Measurements from ENCODE around the gene FAM187B.
A peak's percentile ranks its signal among the peaks of the same experiment; 100 is the strongest.

The FAM187B gene

GRCh38 chr19:35266520-35267352, 38.2 kb upstream of the FAM187B start:
- ATAC-seq = no peak
- Mint-ChIP-seq H3K4me3 (peak overlapping the region; percentile 96 to 99), H3K9me3 (no peaks in the 10 kb centered on the region), H3K27ac (peak overlapping the region; percentile 97 to 98), H3K4me1 (peaks cover 43% of the 10 kb centered on the region), H3K27me3 (no peaks in the 10 kb centered on the region)
- no peak for DNase-seq

- no peak for DNase-seq
- Mint-ChIP-seq H3K4me3 (peak overlapping the region; percentile 96 to 99), H3K4me1 (peaks cover 44% of the 10 kb centered on the region), H3K27me3 (no peaks in the 10 kb centered on the region), H3K27ac (peak overlapping the region; percentile 46 to 88), H3K9me3 (no peaks in the 10 kb centered on the region)
- ATAC-seq = no peak
Measured at GRCh38 chr19:35265900-35266519, 37.5 kb upstream of the FAM187B start.

- ATAC-seq (no peak), DNase-seq (no peak)
- H3K9me3 Mint-ChIP-seq = no peaks in the 10 kb centered on the region
- H3K4me3 Mint-ChIP-seq = peak overlapping the region; percentile 8 to 99
- H3K27me3 Mint-ChIP-seq = no peaks in the 10 kb centered on the region
- peaks cover 41% of the 10 kb centered on the region for H3K4me1 Mint-ChIP-seq
- H3K27ac Mint-ChIP-seq = no peak overlapping the region
Measured at GRCh38 chr19:35265126-35265899, 36.8 kb upstream of the FAM187B start.

GRCh38 chr19:35264268-35265125, 36.0 kb upstream of the FAM187B start:
- Mint-ChIP-seq H3K4me1 (peaks cover 38% of the 10 kb centered on the region), H3K9me3 (no peaks in the 10 kb centered on the region), H3K27ac (peak overlapping the region in 1 of 2 donors; percentile 8), H3K4me3 (no peak overlapping the region), H3K27me3 (no peaks in the 10 kb centered on the region)
- ATAC-seq = no peak
- no peak for DNase-seq

- H3K27ac Mint-ChIP-seq = no peak overlapping the region
- peaks cover 51% of the 10 kb centered on the region for H3K4me1 Mint-ChIP-seq
- no peaks in the 10 kb centered on the region for H3K9me3 Mint-ChIP-seq
- ATAC-seq (no peak), DNase-seq (peak in 1 of 2 donors; percentile 7)
- H3K4me3 Mint-ChIP-seq = no peak overlapping the region
- H3K27me3 Mint-ChIP-seq = no peaks in the 10 kb centered on the region
Measured at GRCh38 chr19:35262101-35262761, 33.7 kb upstream of the FAM187B start.

- ATAC-seq (no peak), DNase-seq (peak in 1 of 2 donors; percentile 8)
- Mint-ChIP-seq H3K27me3 (no peaks in the 10 kb centered on the region), H3K9me3 (no peaks in the 10 kb centered on the region), H3K27ac (peak overlapping the region in 1 of 2 donors; percentile 50), H3K4me1 (peaks cover 54% of the 10 kb centered on the region), H3K4me3 (no peak overlapping the region)
Measured at GRCh38 chr19:35261356-35262100, 33.0 kb upstream of the FAM187B start.

GRCh38 chr19:35260694-35261304, 32.3 kb upstream of the FAM187B start:
- Mint-ChIP-seq H3K4me1 (peaks cover 51% of the 10 kb centered on the region), H3K9me3 (no peaks in the 10 kb centered on the region), H3K27me3 (no peaks in the 10 kb centered on the region), H3K4me3 (no peak overlapping the region), H3K27ac (peak overlapping the region in 1 of 2 donors; percentile 50)
- ATAC-seq (no peak), DNase-seq (peak in 1 of 2 donors; percentile 5)

- Mint-ChIP-seq H3K27ac (peak overlapping the region in 1 of 2 donors; percentile 88), H3K9me3 (no peaks in the 10 kb centered on the region), H3K4me3 (no peak overlapping the region), H3K27me3 (no peaks in the 10 kb centered on the region), H3K4me1 (peaks cover 64% of the 10 kb centered on the region)
- DNase-seq (peak in 1 of 2 donors; percentile 5), ATAC-seq (no peak)
Measured at GRCh38 chr19:35257113-35257461, 28.5 kb upstream of the FAM187B start.

- Mint-ChIP-seq H3K4me1 (peaks cover 65% of the 10 kb centered on the region), H3K27ac (no peak overlapping the region), H3K27me3 (no peaks in the 10 kb centered on the region), H3K9me3 (no peaks in the 10 kb centered on the region), H3K4me3 (no peak overlapping the region)
- ATAC-seq = no peak
- DNase-seq = no peak
Measured at GRCh38 chr19:35256566-35256965, 28.0 kb upstream of the FAM187B start.

- peaks cover 76% of the 10 kb centered on the region for H3K4me1 Mint-ChIP-seq
- DNase-seq (peak in 1 of 2 donors; percentile 7), ATAC-seq (no peak)
- no peak overlapping the region for H3K27ac Mint-ChIP-seq
- no peaks in the 10 kb centered on the region for H3K27me3 Mint-ChIP-seq
- H3K9me3 Mint-ChIP-seq = no peaks in the 10 kb centered on the region
- no peak overlapping the region for H3K4me3 Mint-ChIP-seq
Measured at GRCh38 chr19:35254341-35255297, 26.1 kb upstream of the FAM187B start.

GRCh38 chr19:35253316-35254286, 25.1 kb upstream of the FAM187B start:
- ATAC-seq = no peak
- peak in 1 of 2 donors; percentile 4 for DNase-seq
- Mint-ChIP-seq H3K4me1 (peaks cover 80% of the 10 kb centered on the region), H3K27me3 (no peaks in the 10 kb centered on the region), H3K4me3 (no peak overlapping the region), H3K27ac (peak overlapping the region in 1 of 2 donors; percentile 63), H3K9me3 (no peaks in the 10 kb centered on the region)

GRCh38 chr19:35251456-35251855, 22.9 kb upstream of the FAM187B start:
- ATAC-seq (no peak), DNase-seq (peak in 1 of 2 donors; percentile 3)
- Mint-ChIP-seq H3K4me1 (peaks cover 78% of the 10 kb centered on the region), H3K4me3 (no peak overlapping the region), H3K9me3 (no peaks in the 10 kb centered on the region), H3K27ac (peak overlapping the region in 1 of 2 donors; percentile 34), H3K27me3 (no peaks in the 10 kb centered on the region)

All from stimulated activated naive CD8-positive, alpha-beta T cell treated with anti-CD3 and anti-CD28 coated beads, Interleukin-15, amount 100 ng/mL, for 72 hours (primary cell).